HG03432 (cell line): ENCODE measurements around the gene RGS7BP.
A peak's percentile ranks its signal among the peaks of the same experiment; 100 is the strongest.

ENCODE experiments used
- ATAC-seq: cut with Tn5 transposase; IDR thresholded peaks from one replicate; pipeline ENCODE4 v1.9.1; 2021; ENCODE audit warnings: mild to moderate bottlenecking, moderate library complexity; ENCODE audit not compliant: unreplicated experiment

Gene RGS7BP

GRCh38 chr5:64505769-64506566, at the start of gene RGS7BP:
Gene RGS7BP (plus strand): TSS chr5:64506015. CDS start chr5:64506625, 610 bp downstream.
- ATAC-seq = peak; percentile 56

- ATAC-seq = no peak
Observed at GRCh38 chr5:64457846-64458245, 48.0 kb upstream of the RGS7BP start.

GRCh38 chr5:64458948-64459347, 46.9 kb upstream of the RGS7BP start:
- no peak for ATAC-seq

GRCh38 chr5:64462391-64462790, 43.4 kb upstream of the RGS7BP start:
- no peak for ATAC-seq

GRCh38 chr5:64486163-64486562, 19.7 kb upstream of the RGS7BP start:
- no peak for ATAC-seq

GRCh38 chr5:64487283-64487682, 18.5 kb upstream of the RGS7BP start:
- ATAC-seq = no peak

- ATAC-seq = no peak
Observed at GRCh38 chr5:64489857-64490256, 16.0 kb upstream of the RGS7BP start.

- no peak for ATAC-seq
Observed at GRCh38 chr5:64497386-64497785, 8.4 kb upstream of the RGS7BP start.

- no peak for ATAC-seq
Observed at GRCh38 chr5:64502196-64502595, 3.6 kb upstream of the RGS7BP start.

GRCh38 chr5:64506567-64507263, 900 bp downstream of the RGS7BP start:
- ATAC-seq = no peak

- ATAC-seq = no peak
Observed at GRCh38 chr5:64507264-64507605, 1.4 kb downstream of the RGS7BP start.

GRCh38 chr5:64509828-64510227, 4.0 kb downstream of the RGS7BP start:
- no peak for ATAC-seq

- no peak for ATAC-seq
Observed at GRCh38 chr5:64513492-64513891, 7.7 kb downstream of the RGS7BP start.

- no peak for ATAC-seq
Observed at GRCh38 chr5:64514612-64515011, 8.8 kb downstream of the RGS7BP start.

GRCh38 chr5:64516216-64516615, 10.4 kb downstream of the RGS7BP start:
- ATAC-seq = no peak

- peak; percentile 96 for ATAC-seq
Observed at GRCh38 chr5:64518793-64519192, 13.0 kb downstream of the RGS7BP start.

- ATAC-seq = no peak
Observed at GRCh38 chr5:64519263-64519662, 13.4 kb downstream of the RGS7BP start.

- no peak for ATAC-seq
Observed at GRCh38 chr5:64526734-64527439, 21.1 kb downstream of the RGS7BP start.

GRCh38 chr5:64530076-64530475, 24.3 kb downstream of the RGS7BP start:
- no peak for ATAC-seq

GRCh38 chr5:64532212-64532611, 26.4 kb downstream of the RGS7BP start:
- peak; percentile 27 for ATAC-seq

GRCh38 chr5:64532657-64533056, 26.8 kb downstream of the RGS7BP start:
- peak; percentile 41 for ATAC-seq

- no peak for ATAC-seq
Observed at GRCh38 chr5:64534033-64534432, 28.2 kb downstream of the RGS7BP start.
